ENCODE data around the gene COL4A6.

- TF ChIP-seq, protein P1, sequence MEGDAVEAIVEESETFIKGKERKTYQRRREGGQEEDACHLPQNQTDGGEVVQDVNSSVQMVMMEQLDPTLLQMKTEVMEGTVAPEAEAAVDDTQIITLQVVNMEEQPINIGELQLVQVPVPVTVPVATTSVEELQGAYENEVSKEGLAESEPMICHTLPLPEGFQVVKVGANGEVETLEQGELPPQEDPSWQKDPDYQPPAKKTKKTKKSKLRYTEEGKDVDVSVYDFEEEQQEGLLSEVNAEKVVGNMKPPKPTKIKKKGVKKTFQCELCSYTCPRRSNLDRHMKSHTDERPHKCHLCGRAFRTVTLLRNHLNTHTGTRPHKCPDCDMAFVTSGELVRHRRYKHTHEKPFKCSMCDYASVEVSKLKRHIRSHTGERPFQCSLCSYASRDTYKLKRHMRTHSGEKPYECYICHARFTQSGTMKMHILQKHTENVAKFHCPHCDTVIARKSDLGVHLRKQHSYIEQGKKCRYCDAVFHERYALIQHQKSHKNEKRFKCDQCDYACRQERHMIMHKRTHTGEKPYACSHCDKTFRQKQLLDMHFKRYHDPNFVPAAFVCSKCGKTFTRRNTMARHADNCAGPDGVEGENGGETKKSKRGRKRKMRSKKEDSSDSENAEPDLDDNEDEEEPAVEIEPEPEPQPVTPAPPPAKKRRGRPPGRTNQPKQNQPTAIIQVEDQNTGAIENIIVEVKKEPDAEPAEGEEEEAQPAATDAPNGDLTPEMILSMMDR (IDR thresholded peaks at IDR 0.05 in 2 of 3, conservative IDR thresholded peaks at IDR 0.05 in 1 of 3; ENCODE audit: control insufficient read depth in 2 of 3, extremely low read depth in 1 of 3, insufficient read depth in 1 of 3, low read depth in 3 of 3, low read length in 3 of 3) = no peak
- no peak for TF ChIP-seq SP1 (IDR thresholded peaks at IDR 0.05; ENCODE audit: low read depth, low read length)
- no peak for TF ChIP-seq YY1 (IDR thresholded peaks at IDR 0.05; ENCODE audit: low read depth, low read length)
- no peak for TF ChIP-seq RFX5 (IDR thresholded peaks at IDR 0.05; ENCODE audit: low read depth, low read length)
- no peak for TF ChIP-seq LARP7 (IDR thresholded peaks at IDR 0.05)
- TF ChIP-seq, protein P2, sequence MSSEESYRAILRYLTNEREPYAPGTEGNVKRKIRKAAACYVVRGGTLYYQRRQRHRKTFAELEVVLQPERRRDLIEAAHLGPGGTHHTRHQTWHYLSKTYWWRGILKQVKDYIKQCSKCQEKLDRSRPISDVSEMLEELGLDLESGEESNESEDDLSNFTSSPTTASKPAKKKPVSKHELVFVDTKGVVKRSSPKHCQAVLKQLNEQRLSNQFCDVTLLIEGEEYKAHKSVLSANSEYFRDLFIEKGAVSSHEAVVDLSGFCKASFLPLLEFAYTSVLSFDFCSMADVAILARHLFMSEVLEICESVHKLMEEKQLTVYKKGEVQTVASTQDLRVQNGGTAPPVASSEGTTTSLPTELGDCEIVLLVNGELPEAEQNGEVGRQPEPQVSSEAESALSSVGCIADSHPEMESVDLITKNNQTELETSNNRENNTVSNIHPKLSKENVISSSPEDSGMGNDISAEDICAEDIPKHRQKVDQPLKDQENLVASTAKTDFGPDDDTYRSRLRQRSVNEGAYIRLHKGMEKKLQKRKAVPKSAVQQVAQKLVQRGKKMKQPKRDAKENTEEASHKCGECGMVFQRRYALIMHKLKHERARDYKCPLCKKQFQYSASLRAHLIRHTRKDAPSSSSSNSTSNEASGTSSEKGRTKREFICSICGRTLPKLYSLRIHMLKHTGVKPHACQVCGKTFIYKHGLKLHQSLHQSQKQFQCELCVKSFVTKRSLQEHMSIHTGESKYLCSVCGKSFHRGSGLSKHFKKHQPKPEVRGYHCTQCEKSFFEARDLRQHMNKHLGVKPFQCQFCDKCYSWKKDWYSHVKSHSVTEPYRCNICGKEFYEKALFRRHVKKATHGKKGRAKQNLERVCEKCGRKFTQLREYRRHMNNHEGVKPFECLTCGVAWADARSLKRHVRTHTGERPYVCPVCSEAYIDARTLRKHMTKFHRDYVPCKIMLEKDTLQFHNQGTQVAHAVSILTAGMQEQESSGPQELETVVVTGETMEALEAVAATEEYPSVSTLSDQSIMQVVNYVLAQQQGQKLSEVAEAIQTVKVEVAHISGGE (CRISPR knock-in tag; IDR thresholded peaks at IDR 0.05) = no peak
- no peak for TF ChIP-seq BHLHE40 (IDR thresholded peaks at IDR 0.05; ENCODE audit: borderline replicate concordance in 1 of 2, low read depth in 2 of 2, low read length in 1 of 2)
Observed at GRCh38 chrX:108331126-108331909, 106.9 kb downstream of the COL4A6 start.
